NCI-H82 treated with DMSO at 0.1 percent for 48 hours (cell line): Measurements from ENCODE around the gene EDDM3A.

Source experiments
- DNase-seq: peaks from one replicate; lab custom pipeline; 2025; ENCODE audit not compliant: unreplicated experiment; lab: John Stamatoyannopoulos, UW

EDDM3A gene

DNA sequence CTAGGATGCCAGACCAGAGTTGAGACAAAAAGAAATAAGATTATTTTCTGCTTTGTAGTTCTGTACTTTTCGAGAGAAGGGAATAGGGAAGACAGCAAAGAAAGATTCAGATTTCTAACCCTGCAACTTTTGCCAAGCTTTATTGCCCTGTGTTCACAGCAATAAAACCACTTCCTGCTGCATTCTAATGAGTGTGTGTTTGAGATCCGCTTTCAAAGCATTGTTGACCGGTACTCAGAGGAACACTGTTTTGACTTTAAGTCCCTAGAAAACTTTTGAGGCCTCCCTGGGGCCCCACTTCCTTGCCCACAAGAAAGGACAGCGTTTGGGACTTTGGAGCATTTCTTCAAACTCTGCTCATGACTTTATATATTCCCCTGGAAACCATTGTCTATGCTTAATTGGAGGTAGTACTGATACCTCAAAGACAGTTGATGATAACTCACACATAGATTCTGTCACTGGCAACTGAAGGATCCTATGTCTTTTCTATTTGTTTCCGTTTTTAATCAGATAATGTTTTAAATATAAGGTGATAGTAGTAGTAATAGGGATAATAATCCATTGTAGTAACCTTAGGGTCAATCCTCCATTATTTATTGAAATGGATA lies 36.7 kb downstream of the EDDM3A start:
- DNase-seq: no peak

DNA sequence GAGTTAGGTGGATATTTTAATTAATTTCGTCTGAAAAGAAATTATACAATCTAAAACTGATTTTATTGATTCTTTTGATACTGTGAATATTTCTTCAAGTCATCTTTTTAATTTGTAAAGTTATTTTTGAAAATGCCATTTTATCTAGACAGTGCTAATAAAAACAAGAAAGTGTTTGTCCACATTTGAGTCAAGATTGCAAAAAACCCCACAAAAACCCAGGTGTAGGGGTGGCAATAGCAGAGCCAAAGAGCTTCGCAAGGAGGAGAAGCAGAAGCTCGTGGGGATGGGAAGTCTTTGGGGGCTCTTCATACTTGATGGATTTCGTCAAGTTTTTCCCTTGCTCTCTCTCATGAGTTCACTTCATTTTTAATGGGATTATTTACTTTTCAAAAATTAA lies 41.3 kb downstream of the EDDM3A start:
- no peak for DNase-seq

DNA sequence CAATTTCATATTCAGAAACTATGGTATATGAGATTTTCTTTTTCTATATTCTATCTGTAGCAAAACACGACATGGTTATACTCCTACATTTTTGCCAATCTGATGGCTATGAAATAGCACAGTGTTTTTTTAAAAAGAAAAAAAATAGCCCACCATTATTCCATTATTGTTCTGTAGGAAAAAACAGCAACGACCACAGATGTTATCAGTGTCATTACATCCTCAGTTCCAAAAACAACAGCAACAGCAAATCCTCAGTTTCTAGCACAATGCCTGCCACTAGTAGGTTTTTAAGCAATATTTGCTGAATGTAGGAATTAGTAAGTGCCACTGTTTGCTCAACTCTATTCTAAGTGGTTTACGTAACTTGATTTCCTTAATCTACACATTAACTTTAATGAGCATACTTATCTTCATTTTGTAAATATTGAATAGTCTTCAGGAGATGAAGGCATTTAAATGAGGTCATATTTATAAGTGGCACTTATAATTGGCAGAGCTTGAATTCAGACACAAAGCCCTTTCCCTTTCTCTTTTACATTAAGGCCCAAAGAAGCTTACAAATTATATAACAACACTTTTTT lies 43.6 kb downstream of the EDDM3A start:
- DNase-seq: no peak

DNA sequence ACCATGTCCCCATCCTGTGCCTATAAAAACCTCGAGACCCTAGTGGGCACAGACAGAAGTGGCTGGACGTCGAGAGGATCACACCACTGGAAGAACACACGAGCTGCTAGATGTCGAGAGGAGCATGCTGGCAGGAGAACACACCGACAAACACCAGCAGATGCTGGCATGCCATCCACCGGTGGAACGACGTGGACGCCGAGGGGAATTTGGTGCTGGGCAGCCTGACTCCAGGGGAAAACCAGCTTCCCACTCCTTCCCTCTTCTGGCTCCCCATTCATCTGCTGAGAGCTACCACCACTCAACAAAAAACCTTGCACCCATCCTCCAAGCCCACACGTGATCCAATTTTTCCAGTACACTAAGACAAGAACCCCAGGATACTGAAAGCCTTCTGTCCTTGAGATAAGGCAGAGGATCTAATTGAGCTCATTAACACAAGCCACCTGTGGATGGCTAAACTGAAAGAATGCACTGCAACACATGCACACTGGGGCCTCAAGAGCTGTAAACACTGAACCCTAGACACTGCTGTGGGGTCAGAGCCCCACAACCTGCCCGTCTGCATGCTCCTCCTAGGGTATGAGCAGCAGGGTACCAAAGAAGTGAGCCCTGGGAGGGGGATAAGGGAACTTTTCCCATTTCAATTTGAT lies 44.9 kb downstream of the EDDM3A start:
- no peak for DNase-seq

DNA sequence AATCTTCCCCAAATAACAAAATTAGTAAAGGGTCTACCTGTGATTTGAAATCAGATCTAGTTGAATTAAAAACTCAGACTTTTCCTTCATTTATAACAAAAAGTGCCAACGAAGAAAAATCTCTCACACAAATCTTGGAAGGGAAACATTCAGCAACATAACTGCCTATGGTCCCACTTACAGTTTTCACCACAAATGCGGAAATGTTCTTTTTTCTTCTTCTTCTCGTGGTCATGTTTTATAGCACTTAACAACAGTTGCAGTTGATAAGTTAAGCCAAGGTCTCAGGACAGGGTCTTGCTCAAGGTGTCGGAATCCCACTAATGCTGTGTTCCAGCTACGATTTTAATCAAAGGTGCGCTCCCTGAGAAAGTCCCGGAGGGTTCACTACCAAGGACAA lies 45.5 kb downstream of the EDDM3A start:
- no peak for DNase-seq

DNA sequence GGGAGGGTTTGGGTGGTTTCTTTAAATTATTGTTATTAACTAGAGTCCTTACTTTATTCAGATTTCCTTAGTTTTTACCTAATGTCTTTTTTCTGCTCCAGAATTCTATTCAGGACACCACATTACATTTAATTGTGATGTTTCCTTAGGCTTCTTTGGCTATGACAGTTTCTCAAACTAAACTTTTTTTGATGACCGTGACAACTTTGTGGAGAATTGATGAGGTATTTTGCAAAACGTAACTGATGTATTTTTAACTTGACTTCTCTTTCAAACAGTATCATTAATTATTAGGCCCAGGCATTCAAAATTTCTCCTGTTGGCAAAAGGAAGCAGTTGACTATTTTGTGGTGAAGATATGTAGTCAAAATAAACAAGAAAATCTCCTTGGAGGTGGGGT lies 45.9 kb downstream of the EDDM3A start:
- no peak for DNase-seq

DNA sequence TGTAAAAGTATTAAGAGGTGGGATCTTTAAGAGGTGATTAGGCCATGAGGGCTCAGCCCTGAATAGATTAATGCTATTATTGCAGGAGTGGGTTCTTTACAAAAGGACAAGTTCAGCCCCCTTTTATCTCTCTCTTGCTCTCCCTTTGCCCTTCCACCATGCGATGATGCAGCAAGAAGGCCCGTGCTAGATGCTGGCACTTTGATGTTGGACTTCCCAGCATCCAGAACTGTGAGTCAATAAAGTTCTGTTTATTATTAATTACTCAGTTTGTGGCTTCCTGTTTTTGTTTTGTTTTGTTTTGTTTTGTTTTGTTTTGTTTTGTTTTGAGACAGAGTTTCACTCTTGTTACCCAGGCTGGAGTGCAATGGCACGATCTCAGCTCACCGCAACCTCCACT lies 46.9 kb downstream of the EDDM3A start:
- no peak for DNase-seq

DNA sequence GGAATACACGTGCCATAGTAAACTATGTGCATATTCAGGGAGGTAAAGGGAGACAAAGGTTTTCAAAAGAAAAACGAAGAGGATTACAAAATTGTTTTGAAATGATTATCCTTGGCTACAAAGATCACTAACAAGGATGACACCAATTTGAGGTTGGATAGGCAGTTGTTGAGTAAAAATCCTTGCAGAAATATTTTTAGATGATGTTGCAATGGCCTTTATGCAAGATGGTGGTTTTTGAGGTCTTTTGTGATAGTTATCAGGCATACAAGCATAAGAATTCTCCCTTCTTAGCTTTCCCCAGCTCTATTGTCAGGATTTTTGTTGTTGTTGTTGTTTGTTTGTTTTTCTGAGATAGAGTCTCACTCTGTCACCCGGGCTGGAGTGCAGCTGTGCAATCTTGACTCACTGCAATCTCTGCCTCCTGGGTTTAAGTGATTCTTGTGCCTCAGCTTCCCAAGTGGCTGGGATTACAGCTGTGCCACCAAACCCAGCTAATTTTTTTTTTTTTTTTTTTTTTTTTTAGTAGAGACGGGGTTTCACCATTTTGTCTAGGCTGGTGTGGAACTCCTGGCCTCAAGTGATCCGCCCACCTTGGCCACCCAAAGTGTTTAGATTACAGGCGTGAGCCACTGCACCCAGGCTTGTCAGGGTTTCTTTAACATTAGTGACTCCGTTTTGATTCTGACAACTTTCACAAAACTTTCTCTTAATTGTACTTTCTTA lies 49.1 kb downstream of the EDDM3A start:
- DNase-seq: no peak

DNA sequence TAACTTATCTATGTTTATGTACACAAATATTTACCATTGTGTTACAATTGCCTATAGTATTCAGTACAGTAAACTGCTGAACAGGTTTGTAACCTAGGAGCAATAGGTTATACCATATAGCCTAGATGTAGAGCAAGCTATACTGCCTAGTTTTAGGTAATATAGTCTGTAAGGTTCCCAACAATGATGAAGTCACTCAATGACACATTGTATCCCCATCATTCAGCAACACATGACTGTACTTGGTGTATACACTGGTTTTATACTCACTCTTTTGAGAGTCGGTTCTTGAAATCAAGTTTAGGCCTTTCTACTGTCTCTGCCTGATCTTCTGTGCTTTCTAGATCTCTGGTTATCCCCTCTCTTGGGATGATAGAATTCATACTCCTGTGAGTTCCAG lies 51.5 kb downstream of the EDDM3A start:
- DNase-seq: no peak
